Right lobe of liver (tissue), 6 donors: ENCODE measurements around the gene FAR1. TPM values are rescaled to one million over a fixed set of nuclear protein-coding genes. Genes with fewer than 3 reads are reported as not detected.

ENCODE experiments used
- ATAC-seq, 4 donors: fragments of 200-7000 bp; cut with Tn5 transposase; one replicate each; pipeline ENCODE4 v1.9.1; 2020; ENCODE audit warnings: mild to moderate bottlenecking in 4 of 4, moderate library complexity in 4 of 4
- DNase-seq, 3 donors: peaks; one replicate each; pipeline ENCODE4 v3.0.0-alpha.2; 2020
- H3K27ac ChIP-seq, 3 donors: fragments of 200-600 bp; one replicate each; pipeline ENCODE4 v1.8.0; 2022
- H3K27me3 ChIP-seq, 2 donors: fragments of 200-600 bp; one replicate each; pipeline ENCODE4 v1.8.0; 2022
- H3K36me3 ChIP-seq, 4 donors: fragments of 200-600 bp; sonication (generic) in 1 of 4; one replicate each; pipeline versions ENCODE4 v1.5.1 to v1.8.0; 2017 to 2022; ENCODE audit warnings: control low read depth in 1 of 4
- H3K4me1 ChIP-seq, 4 donors: fragments of 200-600 bp; sonication (generic) in 1 of 4; one replicate each; pipeline versions ENCODE4 v1.5.1 to v1.8.0; 2017 to 2022; ENCODE audit warnings: control low read depth in 1 of 4
- H3K4me3 ChIP-seq, 3 donors: fragments of 200-600 bp; one replicate each; pipeline ENCODE4 v1.8.0; 2022
- H3K9me3 ChIP-seq, 4 donors: fragments of 200-600 bp; sonication (generic) in 1 of 4; one replicate each; pipeline versions ENCODE4 v1.5.1 to v1.8.0; 2017 to 2022; ENCODE audit warnings: control low read depth in 1 of 4
- CTCF ChIP-seq, 4 donors: fragments of 200-600 bp in 3 of 4; fragments of 450-650 bp in 1 of 4; IDR thresholded peaks; one replicate each; pipeline versions ENCODE4 v1.5.1 to v1.8.0; 2016 to 2022; ENCODE audit warnings: antibody characterized with exemption in 4 of 4, mild to moderate bottlenecking in 2 of 4
- POLR2A ChIP-seq: fragments of 450-650 bp; IDR thresholded peaks from one replicate; pipeline ENCODE4 v1.6.1; 2017; ENCODE audit warnings: antibody characterized with exemption, mild to moderate bottlenecking
- WGBS: methylation state at CpG from one replicate; pipeline ENCODE4 v1.1.6; 2018; ENCODE audit warnings: low coverage, low lambda C conversion rate; ENCODE audit not compliant: insufficient coverage; ENCODE audit errors: missing lambda C conversion rate; 5-methylcytosine and 5-hydroxymethylcytosine counted together
- intact Hi-C, 2 donors: fragments of 100-400 bp; cut with DNase I; formaldehyde crosslinking; loops; one replicate each; pipeline versions ENCODE4 v1.11.2 to v1.14.1; 2022
- total RNA-seq, 6 experiments: library from RNA; depleted of rRNA in 2 of 6; stranded (reverse); fragments of >200 nt in 2 of 6; fragmentation: NEBNext Ultra II Directional in 3 of 6; extraction: Animal tissue kit (Norgen Biotek cat#: 25700) in 3 of 6; gene quantifications; one replicate each; pipeline versions ENCODE4 v1.1.0 to v1.2.4, GENCODE V29; 2016 to 2023
- donor health status: DM: no; HTN: yes; CAD: no.
- donor health status: DM: no; HTN: no; CAD: no.
- donor health status: DM: no; HTN: no; CAD: no.
- donor health status: DM: no; HTN: yes; CAD: no.
- donor health status: DM: no; HTN: yes; CAD: no.

FAR1 gene
- total RNA-seq, 6 experiments from 2014 or later = 2.8 to 8.9 (median 3.6) TPM

- TF ChIP-seq CTCF (IDR thresholded peaks at IDR 0.05) (no peak), POLR2A (no peak)
- Histone ChIP-seq H3K4me3 (no peak overlapping the region), H3K9me3 (no peaks in the 10 kb centered on the region), H3K4me1 (no peaks in the 10 kb centered on the region), H3K27me3 (no peaks in the 10 kb centered on the region), H3K27ac (no peak overlapping the region), H3K36me3 (no peaks in the 10 kb centered on the region)
- 60% methylated on average over 3 of the region's 3 CpGs for WGBS
- ATAC-seq = no peak
- intact Hi-C loops = no loop called here
- no peak for DNase-seq
These were observed 94.9 kb downstream of the FAR1 start for GRCh38 chr11:13763341-13763740.

- H3K27me3 ChIP-seq = no peaks in the 10 kb centered on the region
- H3K9me3 ChIP-seq = no peaks in the 10 kb centered on the region
- TF ChIP-seq POLR2A (no peak), CTCF (IDR thresholded peaks at IDR 0.05) (no peak)
- H3K36me3 ChIP-seq = no peaks in the 10 kb centered on the region
- DNase-seq (no peak), ATAC-seq (no peak)
- no peak overlapping the region for H3K27ac ChIP-seq
- H3K4me3 ChIP-seq = no peak overlapping the region
- intact Hi-C loops = no loop called here
- no peaks in the 10 kb centered on the region for H3K4me1 ChIP-seq
- WGBS = 72% methylated on average over 3 of the region's 3 CpGs
These were observed 97.4 kb downstream of the FAR1 start for GRCh38 chr11:13765886-13766285.

GRCh38 chr11:13767471-13767870, 99.0 kb downstream of the FAR1 start:
- 50% methylated on average over 1 of the region's 1 CpG for WGBS
- DNase-seq (no peak), ATAC-seq (no peak)
- H3K27ac ChIP-seq = no peak overlapping the region
- intact Hi-C loops = no loop called here
- no peak overlapping the region for H3K4me3 ChIP-seq
- H3K27me3 ChIP-seq = no peaks in the 10 kb centered on the region
- H3K4me1 ChIP-seq = no peaks in the 10 kb centered on the region
- no peaks in the 10 kb centered on the region for H3K9me3 ChIP-seq
- H3K36me3 ChIP-seq = no peaks in the 10 kb centered on the region
- no peak for TF ChIP-seq POLR2A
- TF ChIP-seq CTCF (IDR thresholded peaks at IDR 0.05) = no peak

GRCh38 chr11:13769188-13769587, 100.7 kb downstream of the FAR1 start:
- 37% methylated on average over 2 of the region's 2 CpGs for WGBS

GRCh38 chr11:13771151-13771550, 102.7 kb downstream of the FAR1 start:
- intact Hi-C loops = no loop called here
- Histone ChIP-seq H3K4me3 (no peak overlapping the region), H3K9me3 (no peaks in the 10 kb centered on the region), H3K36me3 (no peaks in the 10 kb centered on the region), H3K4me1 (no peaks in the 10 kb centered on the region), H3K27ac (no peak overlapping the region), H3K27me3 (no peaks in the 10 kb centered on the region)
- peak in 1 of 4 donors; percentile 19 for ATAC-seq
- TF ChIP-seq POLR2A = no peak
- TF ChIP-seq CTCF (IDR thresholded peaks at IDR 0.05) = no peak
- 48% methylated on average over 2 of the region's 3 CpGs for WGBS
- DNase-seq = no peak

More at GRCh38 chr11:13769188-13769587, 100.7 kb downstream of the FAR1 start:
- intact Hi-C loops = no loop called here
- TF ChIP-seq POLR2A = no peak
- Histone ChIP-seq H3K27me3 (no peaks in the 10 kb centered on the region), H3K4me1 (no peaks in the 10 kb centered on the region), H3K36me3 (no peaks in the 10 kb centered on the region), H3K27ac (no peak overlapping the region), H3K9me3 (no peaks in the 10 kb centered on the region), H3K4me3 (no peak overlapping the region)
- no peak for ATAC-seq
- no peak for DNase-seq
